ENCODE measurements around the gene ACBD4.
A peak's percentile ranks its signal among the peaks of the same experiment; 100 is the strongest.

ACBD4 gene

GRCh38 chr17:45149669-45150664 is 14.5 kb downstream of the ACBD4 start:
- no peak for DNase-seq (ENCODE audit: extremely low read depth in 1 of 2, low read depth in 1 of 2)

GRCh38 chr17:45150911-45151809 is 15.7 kb downstream of the ACBD4 start:
- no peak for DNase-seq (ENCODE audit: extremely low read depth in 1 of 2, low read depth in 1 of 2)

- no peak for DNase-seq (ENCODE audit: extremely low read depth in 1 of 2, low read depth in 1 of 2)
These were observed 19.5 kb downstream of the ACBD4 start for GRCh38 chr17:45155029-45155428.

GRCh38 chr17:45155483-45155882 is 20.0 kb downstream of the ACBD4 start:
- no peak for DNase-seq (ENCODE audit: extremely low read depth in 1 of 2, low read depth in 1 of 2)

- DNase-seq (ENCODE audit: extremely low read depth in 1 of 2, low read depth in 1 of 2) = no peak
These were observed 20.8 kb downstream of the ACBD4 start for GRCh38 chr17:45156242-45156641.

- DNase-seq (ENCODE audit: extremely low read depth in 1 of 2, low read depth in 1 of 2) = peak in 1 of 2 donors; percentile 41
These were observed 25.2 kb downstream of the ACBD4 start for GRCh38 chr17:45160447-45161287.

GRCh38 chr17:45161288-45162024 is 26.0 kb downstream of the ACBD4 start, which contains the start of gene HEXIM2:
Gene HEXIM2 (plus strand): TSS chr17:45161875. CDS start chr17:45162794, 919 bp downstream.
- DNase-seq (ENCODE audit: extremely low read depth in 1 of 2, low read depth in 1 of 2) = peak; percentile 89 to 97

- no peak for DNase-seq (ENCODE audit: extremely low read depth in 1 of 2, low read depth in 1 of 2)
These were observed 26.7 kb downstream of the ACBD4 start for GRCh38 chr17:45162025-45162687.

- no peak for DNase-seq (ENCODE audit: extremely low read depth in 1 of 2, low read depth in 1 of 2)
These were observed 29.3 kb downstream of the ACBD4 start for GRCh38 chr17:45164734-45165269.

- no peak for DNase-seq (ENCODE audit: extremely low read depth in 1 of 2, low read depth in 1 of 2)
These were observed 33.7 kb downstream of the ACBD4 start for GRCh38 chr17:45168991-45169752.

GRCh38 chr17:45170280-45170930 is 34.9 kb downstream of the ACBD4 start:
- DNase-seq (ENCODE audit: extremely low read depth in 1 of 2, low read depth in 1 of 2) = no peak

- no peak for DNase-seq (ENCODE audit: extremely low read depth in 1 of 2, low read depth in 1 of 2)
These were observed 35.4 kb downstream of the ACBD4 start for GRCh38 chr17:45170931-45171337.

- DNase-seq (ENCODE audit: extremely low read depth in 1 of 2, low read depth in 1 of 2) = no peak
These were observed 36.1 kb downstream of the ACBD4 start for GRCh38 chr17:45171338-45172231.

GRCh38 chr17:45172232-45172540 is 36.7 kb downstream of the ACBD4 start:
- DNase-seq (ENCODE audit: extremely low read depth in 1 of 2, low read depth in 1 of 2) = no peak

GRCh38 chr17:45172541-45173286 is 37.2 kb downstream of the ACBD4 start:
- peak in 1 of 2 donors; percentile 24 for DNase-seq (ENCODE audit: extremely low read depth in 1 of 2, low read depth in 1 of 2)

GRCh38 chr17:45175759-45176115 is 40.2 kb downstream of the ACBD4 start:
- no peak for DNase-seq (ENCODE audit: extremely low read depth in 1 of 2, low read depth in 1 of 2)
